ENCODE results near the gene STX5. TPM values are rescaled to one million over a fixed set of nuclear protein-coding genes. Genes with fewer than 3 reads are reported as not detected.
A peak's percentile ranks its signal among the peaks of the same experiment; 100 is the strongest.

The STX5 gene
- total RNA-seq, result 10 to 100 TPM; 16.2 to 26.0 (median 24.9) TPM

- DNase-seq (peak; percentile 99), ATAC-seq (peak; percentile 95 to 96)
- Histone ChIP-seq H3K27ac (peak within 1 kb of the TSS; percentile 92 to 100 (median 96)), H3K27me3 (no peaks in the 10 kb centered on the region), H3K9me3 (no peaks in the 10 kb centered on the region), H3K4me1 (peaks cover 27 to 32% of the 10 kb centered on the region in 2 donors), H3K4me3 (peak within 1 kb of the TSS; percentile 83 to 100 (median 94)), H3K36me3 (peaks cover 0 to 51% of the 10 kb centered on the region in 2 donors)
- intact Hi-C loops (cut with DNase I; ENCODE audit: low total_unique reads), result loop anchor here (1.0 to 2.0 kb wide), 4 partner anchors 9 to 49 kb away; partner anchors contain the start of genes SLC3A2 and TMEM179B
- in situ Hi-C loops (cut with MboI; ENCODE audit: low sequenced_read_pairs in 4 of 4), result no loop called here
- peak; percentile 89 to 90 for TF ChIP-seq POLR2A (IDR thresholded peaks at IDR 0.05)
- TF ChIP-seq CTCF (IDR thresholded peaks at IDR 0.05 in 4 of 5, conservative IDR thresholded peaks at IDR 0.05 in 1 of 5), result no peak
Measured at GRCh38 chr11:62831520-62832335, at the start of gene STX5. STX5 (minus strand) TSS chr11:62832051; CDS start chr11:62831243, 808 bp downstream.

- Histone ChIP-seq H3K4me3 (peak within 1 kb of the TSS; percentile 78 to 99 (median 97)), H3K27me3 (no peaks in the 10 kb centered on the region), H3K27ac (peak within 1 kb of the TSS; percentile 96 to 100 (median 98)), H3K4me1 (peaks cover 36 to 39% of the 10 kb centered on the region in 2 donors), H3K9me3 (no peaks in the 10 kb centered on the region), H3K36me3 (peaks cover 10 to 37% of the 10 kb centered on the region in 2 donors)
- DNase-seq, result peak; percentile 86 to 90
- TF ChIP-seq CTCF (IDR thresholded peaks at IDR 0.05 in 4 of 5, conservative IDR thresholded peaks at IDR 0.05 in 1 of 5) (peak; percentile 43 to 81 (median 61)), POLR2A (IDR thresholded peaks at IDR 0.05) (peak; percentile 99)
- intact Hi-C loops (cut with DNase I; ENCODE audit: low total_unique reads), result loop anchor here (1.0 to 2.0 kb wide), 6 partner anchors 26 to 910 kb away; partner anchors contain the start of genes NXF1 and TMEM179B
- in situ Hi-C loops (cut with MboI; ENCODE audit: low sequenced_read_pairs in 4 of 4), result loop anchor here in 1 of 4 donors (25.0 kb wide), 1 partner anchor 769 kb away; the partner anchor contains the start of gene INCENP
- peak; percentile 76 to 80 for ATAC-seq
Measured at GRCh38 chr11:62880803-62881578, 49.1 kb upstream of the STX5 start, which contains the start of gene SLC3A2. SLC3A2 (plus strand) TSS chr11:62880896; CDS start chr11:62881024, 128 bp downstream.

- TF ChIP-seq CTCF (IDR thresholded peaks at IDR 0.05 in 4 of 5, conservative IDR thresholded peaks at IDR 0.05 in 1 of 5), result no peak
- TF ChIP-seq POLR2A (IDR thresholded peaks at IDR 0.05), result no peak
- H3K27me3 ChIP-seq, result no peaks in the 10 kb centered on the region
- peaks cover 36 to 39% of the 10 kb centered on the region in 2 donors for H3K4me1 ChIP-seq
- in situ Hi-C loops (cut with MboI; ENCODE audit: low sequenced_read_pairs in 4 of 4), result loop anchor here in 1 of 4 donors (25.0 kb wide), 1 partner anchor 768 kb away; the partner anchor contains the start of gene INCENP
- H3K9me3 ChIP-seq, result no peaks in the 10 kb centered on the region
- H3K36me3 ChIP-seq, result peaks cover 4 to 30% of the 10 kb centered on the region in 2 donors
- intact Hi-C loops (cut with DNase I; ENCODE audit: low total_unique reads), result loop anchor here (1.0 to 2.0 kb wide), 3 partner anchors 50 to 910 kb away; partner anchors contain the start of gene TMEM179B
- DNase-seq, result peak in 1 of 2 donors; percentile 62
- H3K27ac ChIP-seq, result peak overlapping the region; percentile 96 to 100 (median 98)
- H3K4me3 ChIP-seq, result peak overlapping the region; percentile 78 to 99 (median 97)
- ATAC-seq, result peak; percentile 18 to 25
Measured at GRCh38 chr11:62880231-62880802, 48.5 kb upstream of the STX5 start.
